ENCODE measurements around the gene MACF1. TPM values are rescaled to one million over a fixed set of nuclear protein-coding genes. Genes with fewer than 3 reads are reported as not detected.
A peak's percentile ranks its signal among the peaks of the same experiment; 100 is the strongest.

Gene MACF1
- total and polyA plus RNA-seq, 2 experiments from 2014 or later: 80.4 to 261 TPM

DNA sequence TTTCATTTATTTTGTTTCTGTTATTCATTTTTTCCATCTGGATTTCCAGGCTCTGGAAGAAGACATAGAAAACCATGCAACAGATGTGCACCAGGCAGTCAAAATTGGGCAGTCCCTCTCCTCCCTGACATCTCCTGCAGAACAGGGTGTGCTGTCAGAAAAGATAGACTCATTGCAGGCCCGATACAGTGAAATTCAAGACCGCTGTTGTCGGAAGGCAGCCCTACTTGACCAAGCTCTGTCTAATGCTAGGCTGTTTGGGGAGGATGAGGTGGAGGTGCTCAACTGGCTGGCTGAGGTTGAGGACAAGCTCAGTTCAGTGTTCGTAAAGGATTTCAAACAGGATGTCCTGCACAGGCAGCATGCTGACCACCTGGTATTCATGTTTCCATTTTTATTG lies 223.4 kb downstream of the MACF1 start:
- TF ChIP-seq, protein P1, sequence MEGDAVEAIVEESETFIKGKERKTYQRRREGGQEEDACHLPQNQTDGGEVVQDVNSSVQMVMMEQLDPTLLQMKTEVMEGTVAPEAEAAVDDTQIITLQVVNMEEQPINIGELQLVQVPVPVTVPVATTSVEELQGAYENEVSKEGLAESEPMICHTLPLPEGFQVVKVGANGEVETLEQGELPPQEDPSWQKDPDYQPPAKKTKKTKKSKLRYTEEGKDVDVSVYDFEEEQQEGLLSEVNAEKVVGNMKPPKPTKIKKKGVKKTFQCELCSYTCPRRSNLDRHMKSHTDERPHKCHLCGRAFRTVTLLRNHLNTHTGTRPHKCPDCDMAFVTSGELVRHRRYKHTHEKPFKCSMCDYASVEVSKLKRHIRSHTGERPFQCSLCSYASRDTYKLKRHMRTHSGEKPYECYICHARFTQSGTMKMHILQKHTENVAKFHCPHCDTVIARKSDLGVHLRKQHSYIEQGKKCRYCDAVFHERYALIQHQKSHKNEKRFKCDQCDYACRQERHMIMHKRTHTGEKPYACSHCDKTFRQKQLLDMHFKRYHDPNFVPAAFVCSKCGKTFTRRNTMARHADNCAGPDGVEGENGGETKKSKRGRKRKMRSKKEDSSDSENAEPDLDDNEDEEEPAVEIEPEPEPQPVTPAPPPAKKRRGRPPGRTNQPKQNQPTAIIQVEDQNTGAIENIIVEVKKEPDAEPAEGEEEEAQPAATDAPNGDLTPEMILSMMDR (IDR thresholded peaks at IDR 0.05; ENCODE audit: low read depth, low read length): no peak
- peak overlapping the region; percentile 69 for H3K27ac ChIP-seq
- H3K9me3 ChIP-seq (ENCODE audit: low read depth): no peaks in the 10 kb centered on the region
- H3K4me3 ChIP-seq: no peak overlapping the region
- DNase-seq (ENCODE audit: low read depth in 1 of 2, low spot score in 1 of 2): no peak
- H3K27me3 ChIP-seq: no peaks in the 10 kb centered on the region
- peaks cover 26% of the 10 kb centered on the region for H3K4me1 ChIP-seq (ENCODE audit: low read depth)
- peaks cover 75% of the 10 kb centered on the region for H3K36me3 ChIP-seq

DNA sequence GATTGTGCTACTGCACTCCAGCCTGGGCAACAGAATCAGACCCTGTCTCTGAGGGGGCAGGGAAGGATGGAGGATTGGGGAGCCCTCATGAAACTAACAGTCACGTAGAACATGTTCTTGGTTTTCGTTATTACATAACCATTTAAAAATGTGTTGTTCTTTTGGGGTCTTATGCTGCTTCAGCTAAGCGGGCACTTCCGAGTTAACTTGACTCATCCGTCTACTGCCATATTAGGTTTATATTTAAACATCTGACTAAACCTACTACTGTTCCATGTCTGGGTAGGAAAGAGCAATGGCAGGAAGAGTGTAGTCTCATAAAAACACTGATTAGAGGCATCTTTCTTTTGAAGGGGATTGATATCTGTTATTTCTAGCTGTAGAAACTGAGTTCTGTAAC lies 227.4 kb downstream of the MACF1 start:
- Histone ChIP-seq H3K4me3 (no peak overlapping the region), H3K27me3 (no peaks in the 10 kb centered on the region), H3K27ac (peak overlapping the region; percentile 1), H3K36me3 (peaks cover 84% of the 10 kb centered on the region), H3K9me3 (ENCODE audit: low read depth) (no peaks in the 10 kb centered on the region), H3K4me1 (ENCODE audit: low read depth) (peaks cover 23% of the 10 kb centered on the region)
- no peak for DNase-seq (ENCODE audit: low read depth in 1 of 2, low spot score in 1 of 2)
- TF ChIP-seq, protein P1 (IDR thresholded peaks at IDR 0.05; ENCODE audit: low read depth, low read length): no peak

DNA sequence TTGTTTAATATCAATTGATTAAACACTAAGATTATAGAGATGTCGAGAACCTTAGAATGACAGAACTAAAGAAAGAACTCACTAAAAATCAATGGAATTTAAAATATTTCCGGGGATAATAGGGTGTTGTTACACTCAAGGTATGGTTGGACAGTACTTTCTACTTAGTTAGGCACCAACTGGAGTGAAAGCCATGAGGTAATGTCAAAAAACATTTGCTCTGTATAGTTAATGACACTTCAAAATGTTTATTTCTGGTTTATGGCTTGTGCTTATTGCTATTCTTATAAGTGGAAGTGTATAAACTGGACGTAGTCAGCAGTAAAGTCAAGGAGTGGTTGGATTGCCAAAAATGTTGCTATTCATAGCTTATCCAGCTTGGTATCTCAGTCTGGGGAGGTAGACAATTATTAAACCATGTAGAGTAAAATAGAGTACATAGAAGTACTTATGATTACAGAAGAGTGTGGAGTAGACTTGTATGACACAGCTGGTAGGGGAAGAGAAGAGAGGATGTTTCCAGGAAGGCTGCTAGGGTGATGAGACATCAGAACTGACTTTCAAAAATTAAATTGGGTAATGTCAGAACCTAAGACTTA lies 230.4 kb downstream of the MACF1 start:
- Histone ChIP-seq H3K4me1 (ENCODE audit: low read depth) (peaks cover 8% of the 10 kb centered on the region), H3K4me3 (no peak overlapping the region), H3K27me3 (no peaks in the 10 kb centered on the region), H3K36me3 (peaks cover 81% of the 10 kb centered on the region), H3K9me3 (ENCODE audit: low read depth) (no peaks in the 10 kb centered on the region), H3K27ac (peak overlapping the region; percentile 61)
- TF ChIP-seq, protein P1 (IDR thresholded peaks at IDR 0.05; ENCODE audit: low read depth, low read length): no peak
- DNase-seq (ENCODE audit: low read depth in 1 of 2, low spot score in 1 of 2): no peak

DNA sequence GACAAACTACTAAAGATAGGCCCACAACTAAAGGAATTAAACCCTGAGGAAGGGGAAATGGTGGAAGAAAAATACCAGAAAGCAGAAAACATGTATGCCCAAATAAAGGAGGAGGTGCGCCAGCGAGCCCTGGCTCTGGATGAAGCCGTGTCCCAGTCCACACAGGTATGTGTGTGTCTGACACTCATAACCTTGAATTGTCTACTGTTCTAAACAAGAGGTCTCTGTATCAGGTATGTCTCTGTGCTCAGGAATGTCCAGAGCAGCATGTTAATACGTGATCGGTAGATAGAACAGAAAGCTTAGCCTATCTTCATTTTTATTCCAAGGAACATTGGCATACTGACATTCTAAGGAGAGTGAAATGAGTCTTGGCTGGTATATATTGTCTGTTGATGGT lies 231.1 kb downstream of the MACF1 start:
- no peak for DNase-seq (ENCODE audit: low read depth in 1 of 2, low spot score in 1 of 2)
- peaks cover 8% of the 10 kb centered on the region for H3K4me1 ChIP-seq (ENCODE audit: low read depth)
- TF ChIP-seq, protein P1 (IDR thresholded peaks at IDR 0.05; ENCODE audit: low read depth, low read length): no peak
- no peaks in the 10 kb centered on the region for H3K27me3 ChIP-seq
- H3K36me3 ChIP-seq: peaks cover 84% of the 10 kb centered on the region
- H3K27ac ChIP-seq: peak overlapping the region; percentile 61
- no peak overlapping the region for H3K4me3 ChIP-seq
- H3K9me3 ChIP-seq (ENCODE audit: low read depth): no peaks in the 10 kb centered on the region

DNA sequence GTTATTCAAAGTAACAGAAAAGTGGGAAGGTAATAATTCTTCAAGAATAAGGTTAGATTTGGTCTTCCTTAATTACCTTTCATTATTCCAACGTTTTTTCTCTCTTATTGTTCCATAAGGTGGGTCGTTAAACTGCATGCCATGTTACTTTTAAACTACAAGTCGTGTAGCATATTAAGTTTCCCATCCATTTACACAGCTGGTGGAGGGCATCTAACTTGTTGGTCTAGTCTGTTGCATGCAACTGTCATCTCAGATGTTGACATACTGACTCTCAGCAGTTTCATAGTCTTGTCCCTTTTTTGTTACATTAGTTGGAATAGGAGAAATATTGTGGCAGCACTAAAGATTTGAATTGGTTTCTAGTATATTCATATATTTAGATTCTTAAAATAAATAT lies 232.3 kb downstream of the MACF1 start:
- no peaks in the 10 kb centered on the region for H3K9me3 ChIP-seq (ENCODE audit: low read depth)
- no peaks in the 10 kb centered on the region for H3K27me3 ChIP-seq
- no peak for DNase-seq (ENCODE audit: low read depth in 1 of 2, low spot score in 1 of 2)
- H3K36me3 ChIP-seq: peaks cover 85% of the 10 kb centered on the region
- H3K4me1 ChIP-seq (ENCODE audit: low read depth): peaks cover 8% of the 10 kb centered on the region
- no peak overlapping the region for H3K27ac ChIP-seq
- no peak overlapping the region for H3K4me3 ChIP-seq
- TF ChIP-seq, protein P1 (IDR thresholded peaks at IDR 0.05; ENCODE audit: low read depth, low read length): no peak

All from cardiac muscle cell (in vitro differentiated cells and primary cell).